ENCODE results near the gene SUSD2. TPM values are rescaled to one million over a fixed set of nuclear protein-coding genes. Genes with fewer than 3 reads are reported as not detected.

The SUSD2 gene, protein sequence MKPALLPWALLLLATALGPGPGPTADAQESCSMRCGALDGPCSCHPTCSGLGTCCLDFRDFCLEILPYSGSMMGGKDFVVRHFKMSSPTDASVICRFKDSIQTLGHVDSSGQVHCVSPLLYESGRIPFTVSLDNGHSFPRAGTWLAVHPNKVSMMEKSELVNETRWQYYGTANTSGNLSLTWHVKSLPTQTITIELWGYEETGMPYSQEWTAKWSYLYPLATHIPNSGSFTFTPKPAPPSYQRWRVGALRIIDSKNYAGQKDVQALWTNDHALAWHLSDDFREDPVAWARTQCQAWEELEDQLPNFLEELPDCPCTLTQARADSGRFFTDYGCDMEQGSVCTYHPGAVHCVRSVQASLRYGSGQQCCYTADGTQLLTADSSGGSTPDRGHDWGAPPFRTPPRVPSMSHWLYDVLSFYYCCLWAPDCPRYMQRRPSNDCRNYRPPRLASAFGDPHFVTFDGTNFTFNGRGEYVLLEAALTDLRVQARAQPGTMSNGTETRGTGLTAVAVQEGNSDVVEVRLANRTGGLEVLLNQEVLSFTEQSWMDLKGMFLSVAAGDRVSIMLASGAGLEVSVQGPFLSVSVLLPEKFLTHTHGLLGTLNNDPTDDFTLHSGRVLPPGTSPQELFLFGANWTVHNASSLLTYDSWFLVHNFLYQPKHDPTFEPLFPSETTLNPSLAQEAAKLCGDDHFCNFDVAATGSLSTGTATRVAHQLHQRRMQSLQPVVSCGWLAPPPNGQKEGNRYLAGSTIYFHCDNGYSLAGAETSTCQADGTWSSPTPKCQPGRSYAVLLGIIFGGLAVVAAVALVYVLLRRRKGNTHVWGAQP
- 8.9 and 18.2 TPM in 2 replicates for total RNA-seq

GRCh38 chr22:24181088-24181995 lies at the start of gene SUSD2:
TSS of gene SUSD2 (plus strand) at chr22:24181487. CDS start at chr22:24181520, 33 bp downstream.

Other genes starting within 250 kb of the SUSD2 start
- gene GSTT2B, start 220.3 kb upstream of the SUSD2 start, total RNA-seq = 1.7 and 19.7 TPM in 2 replicates
- 1.0 TPM in 1 of 2 replicates, not detected in the other for gene DDTL, start 214.6 kb upstream of the SUSD2 start, total RNA-seq
- gene DDT, start 207.0 kb upstream of the SUSD2 start, total RNA-seq = 57.7 and 68.2 TPM in 2 replicates
- 0.78 TPM in 1 of 2 replicates, not detected in the other for gene GSTT2, start 201.4 kb upstream of the SUSD2 start, total RNA-seq
- gene GSTT4, start 176.0 kb upstream of the SUSD2 start, total RNA-seq = not detected in 2 replicates
- gene CABIN1, start 170.2 kb upstream of the SUSD2 start, total RNA-seq = 37.8 and 38.2 TPM in 2 replicates
- 9.7 and 13.7 TPM in 2 replicates for gene GGT5, start 63.6 kb downstream of the SUSD2 start, total RNA-seq
- 52.5 and 71.8 TPM in 2 replicates for gene SPECC1L, start 89.3 kb downstream of the SUSD2 start, total RNA-seq
- gene ADORA2A, start 246.1 kb downstream of the SUSD2 start, total RNA-seq = 0.32 and 1.3 TPM in 2 replicates

Data from articular chondrocyte of knee joint (primary cell).